Left lung (tissue), 10 donors: ENCODE data around the gene SLC49A4. TPM values are rescaled to one million over a fixed set of nuclear protein-coding genes. Genes with fewer than 3 reads are reported as not detected.

Experiments used
- ATAC-seq: fragments of 200-7000 bp; cut with Tn5 transposase; one replicate; pipeline ENCODE4 v1.9.1; 2020; ENCODE audit warnings: moderate library complexity
- DNase-seq, 4 donors: peaks; one replicate each; pipeline ENCODE4 v3.0.0-alpha.2; 2013 to 2020
- H3K27ac ChIP-seq, 2 donors: fragments of 200-600 bp; sonication (generic) in 1 of 2; one replicate each; pipeline versions ENCODE4 v1.5.0 to v1.8.0; 2020 to 2021
- H3K27me3 ChIP-seq, 2 donors: fragments of 200-600 bp; sonication (generic) in 1 of 2; one replicate each; pipeline versions ENCODE4 v1.5.0 to v1.8.0; 2020 to 2021
- H3K36me3 ChIP-seq, 2 donors: fragments of 200-600 bp; sonication (generic) in 1 of 2; one replicate each; pipeline versions ENCODE4 v1.5.0 to v1.8.0; 2020 to 2021
- H3K4me1 ChIP-seq, 2 donors: fragments of 200-600 bp; one replicate each; pipeline ENCODE4 v1.8.0; 2021
- H3K4me3 ChIP-seq, 2 donors: fragments of 200-600 bp; sonication (generic) in 1 of 2; one replicate each; pipeline versions ENCODE4 v1.5.0 to v1.8.0; 2020 to 2021; ENCODE audit warnings: mild to moderate bottlenecking in 1 of 2
- H3K9me3 ChIP-seq, 2 donors: fragments of 200-600 bp; sonication (generic) in 1 of 2; one replicate each; pipeline versions ENCODE4 v1.5.0 to v1.8.0; 2020 to 2021
- CTCF ChIP-seq, 2 donors: fragments of 200-600 bp; sonication (generic) in 1 of 2; IDR thresholded peaks; one replicate each; pipeline versions ENCODE4 v1.5.0 to v1.8.0; 2021; ENCODE audit warnings: antibody characterized with exemption in 2 of 2
- intact Hi-C, 2 donors: fragments of 100-400 bp; cut with DNase I; formaldehyde crosslinking; loops; one replicate each; pipeline versions ENCODE4 v1.11.2 to v1.14.2; 2022
- polyA plus RNA-seq, 6 donors: library from polyadenylated mRNA; unstranded; fragments of 120-200 nt; gene quantifications; one replicate each; pipeline ENCODE4 v1.2.1, GENCODE V29; 2013; ENCODE audit not compliant: insufficient read length in 6 of 6
- total RNA-seq, 2 donors: library from RNA; stranded (reverse); fragmentation: NEBNext Ultra II Directional; extraction: Animal tissue kit (Norgen Biotek cat#: 25700); gene quantifications; one replicate each; pipeline ENCODE4 v1.2.1, GENCODE V29; 2021
- donor health status: DM: no; HTN: yes; CAD: no.
- donor health status: DM: no; HTN: no; CAD: no.

SLC49A4 gene
- total and polyA plus RNA-seq, 8 donors, result 9.6 to 19.2 (median 10.9) TPM

GRCh38 chr3:122776675-122777468 lies 18.0 kb upstream of the SLC49A4 start:
- Histone ChIP-seq H3K27me3 (no peaks in the 10 kb centered on the region), H3K27ac (no peak overlapping the region), H3K4me3 (no peak overlapping the region), H3K36me3 (no peaks in the 10 kb centered on the region), H3K4me1 (peaks cover 0 to 10% of the 10 kb centered on the region in 2 donors), H3K9me3 (no peaks in the 10 kb centered on the region)
- intact Hi-C loops, result no loop called here
- DNase-seq, result no peak
- no peak for ATAC-seq
- no peak for TF ChIP-seq CTCF (IDR thresholded peaks at IDR 0.05)

GRCh38 chr3:122777563-122777962 lies 17.3 kb upstream of the SLC49A4 start:
- H3K27ac ChIP-seq, result no peak overlapping the region
- H3K9me3 ChIP-seq, result no peaks in the 10 kb centered on the region
- H3K4me1 ChIP-seq, result peaks cover 0 to 10% of the 10 kb centered on the region in 2 donors
- intact Hi-C loops, result no loop called here
- ATAC-seq (no peak), DNase-seq (no peak)
- H3K27me3 ChIP-seq, result no peaks in the 10 kb centered on the region
- H3K4me3 ChIP-seq, result no peak overlapping the region
- no peak for TF ChIP-seq CTCF (IDR thresholded peaks at IDR 0.05)
- no peaks in the 10 kb centered on the region for H3K36me3 ChIP-seq

DNA sequence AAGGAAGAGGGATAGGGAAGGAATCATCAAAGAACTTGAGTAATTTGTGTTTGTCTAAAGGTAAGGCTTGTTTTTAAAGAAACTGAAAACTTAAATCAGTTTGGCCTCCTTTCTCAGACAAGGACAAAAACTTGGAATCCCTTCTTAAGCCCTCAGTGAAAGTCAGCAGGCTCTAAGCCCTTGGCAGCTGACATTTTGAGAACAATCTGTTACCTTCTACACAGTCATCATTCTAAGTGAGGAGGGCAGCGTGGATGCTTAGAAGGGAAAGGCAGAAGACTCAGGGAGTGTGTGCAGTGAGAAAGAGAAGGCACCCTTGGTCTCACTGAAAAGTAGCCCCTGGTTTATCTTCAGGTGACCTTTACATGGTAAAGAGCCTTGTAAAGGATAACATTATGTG lies 12.1 kb upstream of the SLC49A4 start:
- peaks cover 0 to 2% of the 10 kb centered on the region in 2 donors for H3K4me1 ChIP-seq
- DNase-seq (no peak), ATAC-seq (no peak)
- H3K27me3 ChIP-seq, result no peaks in the 10 kb centered on the region
- H3K36me3 ChIP-seq, result no peaks in the 10 kb centered on the region
- H3K27ac ChIP-seq, result no peak overlapping the region
- H3K4me3 ChIP-seq, result no peak overlapping the region
- intact Hi-C loops, result no loop called here
- no peaks in the 10 kb centered on the region for H3K9me3 ChIP-seq
- no peak for TF ChIP-seq CTCF (IDR thresholded peaks at IDR 0.05)

GRCh38 chr3:122784436-122784835 lies 10.4 kb upstream of the SLC49A4 start:
- intact Hi-C loops, result no loop called here
- no peak overlapping the region for H3K4me3 ChIP-seq
- ATAC-seq, result no peak

More at GRCh38 chr3:122784436-122784835, 10.4 kb upstream of the SLC49A4 start:
- Histone ChIP-seq H3K27ac (no peak overlapping the region), H3K36me3 (no peaks in the 10 kb centered on the region), H3K9me3 (no peaks in the 10 kb centered on the region), H3K4me1 (peaks cover 0 to 11% of the 10 kb centered on the region in 2 donors), H3K27me3 (no peaks in the 10 kb centered on the region)
- DNase-seq, result no peak
- TF ChIP-seq CTCF (IDR thresholded peaks at IDR 0.05), result no peak
